ENCODE data around the gene CDH15.
"Not testable (repeated sequence)": the region's sequence is repeated elsewhere in the genome, so short reads cannot be mapped to it uniquely, and the experiment has no call there.

Gene CDH15

GRCh38 chr16:89159850-89160354, 11.6 kb upstream of the CDH15 start:
- Histone ChIP-seq H3K27me3 (replicated peaks; ENCODE audit: control insufficient read depth, insufficient read depth, low read length) (peaks cover 26% of the 10 kb centered on the region), H3K9ac (ENCODE audit: low read length) (no peak overlapping the region), H3K36me3 (ENCODE audit: control insufficient read depth, insufficient read depth, low read length, severe bottlenecking) (no peaks in the 10 kb centered on the region), H3K4me1 (ENCODE audit: control insufficient read depth, insufficient read depth, low read length) (peaks cover 33% of the 10 kb centered on the region), H3K9me3 (ENCODE audit: control insufficient read depth, low read length) (no peaks in the 10 kb centered on the region), H3K4me3 (ENCODE audit: low read length) (no peak overlapping the region)
- no peak for DNase-seq (ENCODE audit: low read depth)

GRCh38 chr16:89160977-89161701, 10.4 kb upstream of the CDH15 start:
- H3K9ac ChIP-seq (ENCODE audit: low read length), result no peak overlapping the region
- H3K4me3 ChIP-seq (ENCODE audit: low read length), result no peak overlapping the region
- H3K9me3 ChIP-seq (ENCODE audit: control insufficient read depth, low read length), result no peaks in the 10 kb centered on the region
- DNase-seq (ENCODE audit: low read depth), result no peak
- H3K36me3 ChIP-seq (ENCODE audit: control insufficient read depth, insufficient read depth, low read length, severe bottlenecking), result no peaks in the 10 kb centered on the region
- H3K4me1 ChIP-seq (ENCODE audit: control insufficient read depth, insufficient read depth, low read length), result peaks cover 21% of the 10 kb centered on the region
- peaks cover 26% of the 10 kb centered on the region for H3K27me3 ChIP-seq (replicated peaks; ENCODE audit: control insufficient read depth, insufficient read depth, low read length)

GRCh38 chr16:89161763-89162713, 9.5 kb upstream of the CDH15 start:
- DNase-seq (ENCODE audit: low read depth), result no peak
- Histone ChIP-seq H3K9ac (ENCODE audit: low read length) (no peak overlapping the region), H3K4me1 (ENCODE audit: control insufficient read depth, insufficient read depth, low read length) (peaks cover 16% of the 10 kb centered on the region), H3K36me3 (ENCODE audit: control insufficient read depth, insufficient read depth, low read length, severe bottlenecking) (no peaks in the 10 kb centered on the region), H3K9me3 (ENCODE audit: control insufficient read depth, low read length) (no peaks in the 10 kb centered on the region), H3K4me3 (ENCODE audit: low read length) (no peak overlapping the region), H3K27me3 (replicated peaks; ENCODE audit: control insufficient read depth, insufficient read depth, low read length) (peaks cover 26% of the 10 kb centered on the region)

GRCh38 chr16:89163297-89163696, 8.3 kb upstream of the CDH15 start:
- Histone ChIP-seq H3K27me3 (replicated peaks; ENCODE audit: control insufficient read depth, insufficient read depth, low read length) (peaks cover 29% of the 10 kb centered on the region), H3K9ac (ENCODE audit: low read length) (no peak overlapping the region), H3K9me3 (ENCODE audit: control insufficient read depth, low read length) (no peaks in the 10 kb centered on the region), H3K36me3 (ENCODE audit: control insufficient read depth, insufficient read depth, low read length, severe bottlenecking) (no peaks in the 10 kb centered on the region), H3K4me3 (ENCODE audit: low read length) (no peak overlapping the region), H3K4me1 (ENCODE audit: control insufficient read depth, insufficient read depth, low read length) (peaks cover 17% of the 10 kb centered on the region)
- DNase-seq (ENCODE audit: low read depth), result no peak

- H3K9ac ChIP-seq (ENCODE audit: low read length), result peak overlapping the region; percentile 34
- H3K27me3 ChIP-seq (replicated peaks; ENCODE audit: control insufficient read depth, insufficient read depth, low read length), result peaks cover 40% of the 10 kb centered on the region
- H3K4me1 ChIP-seq (ENCODE audit: control insufficient read depth, insufficient read depth, low read length), result peaks cover 17% of the 10 kb centered on the region
- H3K9me3 ChIP-seq (ENCODE audit: control insufficient read depth, low read length), result no peaks in the 10 kb centered on the region
- H3K36me3 ChIP-seq (ENCODE audit: control insufficient read depth, insufficient read depth, low read length, severe bottlenecking), result no peaks in the 10 kb centered on the region
- no peak for DNase-seq (ENCODE audit: low read depth)
- no peak overlapping the region for H3K4me3 ChIP-seq (ENCODE audit: low read length)
These were observed 7.1 kb upstream of the CDH15 start for GRCh38 chr16:89164436-89164835.

GRCh38 chr16:89164847-89165680, 6.5 kb upstream of the CDH15 start:
- Histone ChIP-seq H3K4me3 (ENCODE audit: low read length) (no peak overlapping the region), H3K4me1 (ENCODE audit: control insufficient read depth, insufficient read depth, low read length) (peaks cover 17% of the 10 kb centered on the region), H3K9ac (ENCODE audit: low read length) (no peak overlapping the region), H3K9me3 (ENCODE audit: control insufficient read depth, low read length) (no peaks in the 10 kb centered on the region), H3K27me3 (replicated peaks; ENCODE audit: control insufficient read depth, insufficient read depth, low read length) (peaks cover 46% of the 10 kb centered on the region), H3K36me3 (ENCODE audit: control insufficient read depth, insufficient read depth, low read length, severe bottlenecking) (no peaks in the 10 kb centered on the region)
- DNase-seq (ENCODE audit: low read depth), result no peak

- peaks cover 17% of the 10 kb centered on the region for H3K4me1 ChIP-seq (ENCODE audit: control insufficient read depth, insufficient read depth, low read length)
- H3K9ac ChIP-seq (ENCODE audit: low read length); DNase-seq (ENCODE audit: low read depth); H3K9me3 ChIP-seq (ENCODE audit: control insufficient read depth, low read length); H3K36me3 ChIP-seq (ENCODE audit: control insufficient read depth, insufficient read depth, low read length, severe bottlenecking); H3K4me3 ChIP-seq (ENCODE audit: low read length): not testable (repeated sequence)
- peaks cover 52% of the 10 kb centered on the region for H3K27me3 ChIP-seq (replicated peaks; ENCODE audit: control insufficient read depth, insufficient read depth, low read length)
These were observed 5.9 kb upstream of the CDH15 start for GRCh38 chr16:89165681-89165979.

- Histone ChIP-seq H3K36me3 (ENCODE audit: control insufficient read depth, insufficient read depth, low read length, severe bottlenecking) (no peaks in the 10 kb centered on the region), H3K27me3 (replicated peaks; ENCODE audit: control insufficient read depth, insufficient read depth, low read length) (peaks cover 45% of the 10 kb centered on the region), H3K9me3 (ENCODE audit: control insufficient read depth, low read length) (no peaks in the 10 kb centered on the region), H3K9ac (ENCODE audit: low read length) (peak overlapping the region; percentile 60), H3K4me3 (ENCODE audit: low read length) (no peak overlapping the region), H3K4me1 (ENCODE audit: control insufficient read depth, insufficient read depth, low read length) (peaks cover 17% of the 10 kb centered on the region)
- no peak for DNase-seq (ENCODE audit: low read depth)
These were observed 4.7 kb upstream of the CDH15 start for GRCh38 chr16:89166696-89167424.

- Histone ChIP-seq H3K36me3 (ENCODE audit: control insufficient read depth, insufficient read depth, low read length, severe bottlenecking) (no peaks in the 10 kb centered on the region), H3K4me1 (ENCODE audit: control insufficient read depth, insufficient read depth, low read length) (peaks cover 19% of the 10 kb centered on the region), H3K27me3 (replicated peaks; ENCODE audit: control insufficient read depth, insufficient read depth, low read length) (peaks cover 39% of the 10 kb centered on the region), H3K9ac (ENCODE audit: low read length) (peak overlapping the region; percentile 60), H3K4me3 (ENCODE audit: low read length) (no peak overlapping the region), H3K9me3 (ENCODE audit: control insufficient read depth, low read length) (no peaks in the 10 kb centered on the region)
- DNase-seq (ENCODE audit: low read depth), result peak; percentile 81
These were observed 4.1 kb upstream of the CDH15 start for GRCh38 chr16:89167425-89167941.

- Histone ChIP-seq H3K9ac (ENCODE audit: low read length) (no peak overlapping the region), H3K27me3 (replicated peaks; ENCODE audit: control insufficient read depth, insufficient read depth, low read length) (peaks cover 31% of the 10 kb centered on the region), H3K9me3 (ENCODE audit: control insufficient read depth, low read length) (no peaks in the 10 kb centered on the region), H3K36me3 (ENCODE audit: control insufficient read depth, insufficient read depth, low read length, severe bottlenecking) (no peaks in the 10 kb centered on the region), H3K4me1 (ENCODE audit: control insufficient read depth, insufficient read depth, low read length) (peaks cover 24% of the 10 kb centered on the region), H3K4me3 (ENCODE audit: low read length) (no peak overlapping the region)
- DNase-seq (ENCODE audit: low read depth), result no peak
These were observed 3.0 kb upstream of the CDH15 start for GRCh38 chr16:89168381-89169189.
